HepG2 (cell line): ENCODE data around the gene TSC22D1. TPM values are rescaled to one million over a fixed set of nuclear protein-coding genes. Genes with fewer than 3 reads are reported as not detected.

Experiments used
- CBX2 ChIP-seq, 2 experiments: fragments of 200-600 bp in 1 of 2; sonication (generic); formaldehyde crosslinking in 1 of 2; IDR thresholded peaks; 2 replicates each; pipeline versions ENCODE4 v1.7.0 to v1.8.1; 2018 to 2022; ENCODE audit warnings: low read depth in 2 of 2, low read length in 1 of 2, mild to moderate bottlenecking in 1 of 2, missing genetic modification reagents in 1 of 2
- CENPBD1 ChIP-seq: sonication (generic); formaldehyde crosslinking; IDR thresholded peaks from 2 replicates; pipeline ENCODE4 v1.8.0; 2022; ENCODE audit warnings: missing genetic modification reagents, low read depth, mild to moderate bottlenecking, borderline replicate concordance
- HOXA7 ChIP-seq: sonication (generic); formaldehyde crosslinking; IDR thresholded peaks from 2 replicates; pipeline ENCODE4 v1.8.1; 2022; ENCODE audit warnings: mild to moderate bottlenecking, missing genetic modification reagents, moderate library complexity
- MBNL3 ChIP-seq: fragments of 250-450 bp; sonication (Bioruptor Pico); conservative IDR thresholded peaks from 2 replicates; pipeline ENCODE4 v1.8.0; 2022; ENCODE audit warnings: mild to moderate bottlenecking, inconsistent platforms
- NBN ChIP-seq: fragments of 450-650 bp; conservative IDR thresholded peaks from 2 replicates; pipeline ENCODE4 v1.6.1; 2017
- NFE2L2 ChIP-seq: fragments of 150-350 bp; IDR thresholded peaks from 2 replicates; pipeline ENCODE4 v1.6.1; 2014; ENCODE audit warnings: low read length
- NR3C1 ChIP-seq: sonication (generic); formaldehyde crosslinking; IDR thresholded peaks from 2 replicates; pipeline ENCODE4 v1.4.0; 2020; ENCODE audit warnings: missing genetic modification reagents
- SMYD3 ChIP-seq: sonication (generic); formaldehyde crosslinking; IDR thresholded peaks from 2 replicates; pipeline ENCODE4 v1.8.1; 2023; ENCODE audit warnings: mild to moderate bottlenecking, missing genetic modification reagents
- SNAI1 ChIP-seq: sonication (generic); formaldehyde crosslinking; IDR thresholded peaks from 2 replicates; pipeline ENCODE4 v1.5.0; 2020; ENCODE audit warnings: mild to moderate bottlenecking, missing genetic modification reagents, borderline replicate concordance
- TCF7L2 ChIP-seq: IDR thresholded peaks from 2 replicates; pipeline ENCODE4 v1.6.1; 2011; ENCODE audit warnings: mild to moderate bottlenecking, low read depth, low read length, moderate library complexity
- TFE3 ChIP-seq: IDR thresholded peaks from 2 replicates; pipeline ENCODE4 v1.6.1; 2016
- ZFP62 ChIP-seq: sonication (generic); formaldehyde crosslinking; IDR thresholded peaks from 2 replicates; pipeline ENCODE4 v1.4.0; 2020; ENCODE audit warnings: missing genetic modification reagents
- ZKSCAN5 ChIP-seq: sonication (generic); formaldehyde crosslinking; IDR thresholded peaks from 2 replicates; pipeline ENCODE4 v1.5.1; 2020; ENCODE audit warnings: mild to moderate bottlenecking, missing genetic modification reagents
- ZMAT3 ChIP-seq: sonication (generic); formaldehyde crosslinking; conservative IDR thresholded peaks from 2 replicates; pipeline ENCODE4 v1.7.0; 2021; ENCODE audit warnings: missing genetic modification reagents
- ZNF121 ChIP-seq: sonication (generic); formaldehyde crosslinking; IDR thresholded peaks from 2 replicates; pipeline ENCODE4 v1.5.0; 2020; ENCODE audit warnings: mild to moderate bottlenecking, missing genetic modification reagents
- ZNF20 ChIP-seq: sonication (generic); formaldehyde crosslinking; IDR thresholded peaks from 2 replicates; pipeline ENCODE4 v1.4.0; 2020; ENCODE audit warnings: mild to moderate bottlenecking, moderate library complexity, missing genetic modification reagents
- ZNF235 ChIP-seq: sonication (generic); formaldehyde crosslinking; IDR thresholded peaks from 2 replicates; pipeline ENCODE4 v1.8.1; 2023; ENCODE audit warnings: mild to moderate bottlenecking, missing genetic modification reagents, borderline replicate concordance
- ZNF354B ChIP-seq: sonication (generic); formaldehyde crosslinking; IDR thresholded peaks from 2 replicates; pipeline ENCODE4 v1.8.0; 2022; ENCODE audit warnings: mild to moderate bottlenecking, missing genetic modification reagents
- ZNF616 ChIP-seq: sonication (generic); formaldehyde crosslinking; IDR thresholded peaks from 2 replicates; pipeline ENCODE4 v1.5.0; 2020; ENCODE audit warnings: low read depth, mild to moderate bottlenecking, missing genetic modification reagents
- ZNF709 ChIP-seq: sonication (generic); formaldehyde crosslinking; IDR thresholded peaks from 2 replicates; pipeline ENCODE4 v1.5.0; 2020; ENCODE audit warnings: mild to moderate bottlenecking, missing genetic modification reagents
- ZNF782 ChIP-seq: sonication (generic); formaldehyde crosslinking; IDR thresholded peaks from 2 replicates; pipeline ENCODE4 v1.4.0; 2020; ENCODE audit warnings: missing genetic modification reagents, mild to moderate bottlenecking, borderline replicate concordance
- polyA plus RNA-seq, 8 experiments: library from polyadenylated mRNA; depleted of rRNA in 3 of 8; stranded (reverse) in 7 of 8; unstranded in 1 of 8; fragments of >200 nt; fragmentation: Illumina TruSeq in 4 of 8; extraction: Trizol in 4 of 8; gene quantifications; 2 replicates each; pipeline versions ENCODE4 v1.2.1 to v1.2.3, GENCODE V29; 2011 to 2016; ENCODE audit warnings: low read depth in 4 of 8, missing spikeins in 1 of 8, mixed read lengths in 1 of 8; ENCODE audit not compliant: insufficient read depth in 1 of 8
- total RNA-seq, 5 experiments: library from RNA; depleted of rRNA; stranded (reverse); fragments of >200 nt; fragmentation: Illumina TruSeq; extraction: Trizol; gene quantifications; 2 replicates each; pipeline ENCODE4 v1.2.3, GENCODE V29; 2016; ENCODE audit warnings: low read depth in 1 of 5
- TF ChIP-seq, protein P1 (sequence below): sonication (generic); formaldehyde crosslinking; IDR thresholded peaks from 2 replicates; pipeline ENCODE4 v1.5.0; 2020; ENCODE audit warnings: mild to moderate bottlenecking, low read depth, missing genetic modification reagents, borderline replicate concordance
- TF ChIP-seq, protein P2 (sequence below): sonication (generic); formaldehyde crosslinking; IDR thresholded peaks from 2 replicates; pipeline ENCODE4 v1.4.0; 2020; ENCODE audit warnings: missing genetic modification reagents, mild to moderate bottlenecking, borderline replicate concordance
- TF ChIP-seq, protein P3 (sequence below): sonication (generic); formaldehyde crosslinking; IDR thresholded peaks from 2 replicates; pipeline ENCODE4 v1.4.0; 2020; ENCODE audit warnings: mild to moderate bottlenecking, missing genetic modification reagents

The TSC22D1 gene
- total and polyA plus RNA-seq, 2 of the 13 experiments (the other 11 are each of a cell fraction or from before 2014, with no cell fraction given): 18.4 to 35.7 TPM

DNA sequence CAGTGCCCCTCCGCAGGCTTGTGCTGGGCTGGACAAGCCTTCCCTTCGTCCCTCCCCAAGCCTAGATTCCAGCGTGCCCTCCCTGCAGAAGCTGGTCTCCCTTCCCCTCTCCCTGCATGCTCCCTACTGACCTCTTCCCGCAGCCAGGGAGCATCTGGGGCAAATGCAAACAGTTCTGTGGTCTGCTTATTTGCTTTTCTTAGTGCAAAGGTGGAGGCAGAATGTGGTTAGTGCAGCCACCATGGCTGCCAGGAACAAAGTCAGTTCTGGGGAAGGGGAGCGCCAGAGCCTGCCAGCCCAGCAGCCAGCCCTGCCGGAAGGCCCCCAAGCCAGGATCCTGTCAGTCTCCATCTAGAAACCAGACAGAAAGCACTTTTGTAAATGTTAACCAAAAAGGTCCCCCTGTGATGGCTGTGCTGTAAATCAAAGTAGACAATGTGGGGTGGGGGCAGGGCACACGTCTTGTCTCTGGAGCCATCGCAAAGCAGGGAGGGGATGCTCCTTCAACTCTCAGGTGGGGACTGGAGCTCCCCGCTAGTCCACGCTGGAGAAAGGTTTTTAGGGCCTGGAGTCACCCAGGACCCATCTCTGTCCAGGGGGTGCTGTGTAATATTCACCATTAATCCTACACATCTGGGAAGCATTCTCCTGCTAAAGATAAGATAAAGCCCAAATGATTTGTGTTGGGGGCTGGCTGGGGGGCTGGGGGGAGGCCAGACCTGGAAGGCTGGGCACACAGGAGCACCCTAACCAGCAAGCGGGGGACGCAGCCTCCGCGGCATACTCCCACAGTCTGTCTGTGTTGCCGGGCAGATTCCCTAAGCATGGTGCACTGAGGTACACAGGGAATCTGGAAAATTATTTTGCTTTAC, 171.6 kb downstream of the TSC22D1 start (continued):
- TF ChIP-seq ZNF121: no peak
- no peak for TF ChIP-seq ZNF354B (CRISPR knock-in tag)
- TF ChIP-seq ZNF20 (CRISPR knock-in tag): no peak
- 0 out of 2 replicates have a peak, but pooled peaks have one; percentile 60 for TF ChIP-seq ZNF235 (CRISPR knock-in tag)
- no peak for TF ChIP-seq CBX2 (IDR thresholded peaks at IDR 0.05; ENCODE audit: low read depth, low read length)
- TF ChIP-seq CBX2 (CRISPR knock-in tag; IDR thresholded peaks at IDR 0.05; ENCODE audit: low read depth): no peak
- TF ChIP-seq, protein P1, sequence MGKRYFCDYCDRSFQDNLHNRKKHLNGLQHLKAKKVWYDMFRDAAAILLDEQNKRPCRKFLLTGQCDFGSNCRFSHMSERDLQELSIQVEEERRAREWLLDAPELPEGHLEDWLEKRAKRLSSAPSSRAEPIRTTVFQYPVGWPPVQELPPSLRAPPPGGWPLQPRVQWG (CRISPR knock-in tag): no peak
- TF ChIP-seq, protein P2, sequence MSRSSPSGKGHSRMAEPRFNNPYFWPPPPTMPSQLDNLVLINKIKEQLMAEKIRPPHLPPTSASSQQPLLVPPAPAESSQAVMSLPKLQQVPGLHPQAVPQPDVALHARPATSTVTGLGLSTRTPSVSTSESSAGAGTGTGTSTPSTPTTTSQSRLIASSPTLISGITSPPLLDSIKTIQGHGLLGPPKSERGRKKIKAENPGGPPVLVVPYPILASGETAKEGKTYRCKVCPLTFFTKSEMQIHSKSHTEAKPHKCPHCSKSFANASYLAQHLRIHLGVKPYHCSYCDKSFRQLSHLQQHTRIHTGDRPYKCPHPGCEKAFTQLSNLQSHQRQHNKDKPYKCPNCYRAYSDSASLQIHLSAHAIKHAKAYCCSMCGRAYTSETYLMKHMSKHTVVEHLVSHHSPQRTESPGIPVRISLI (CRISPR knock-in tag): peak; percentile 50; the same call in 1 of the 2 replicates
- TF ChIP-seq CENPBD1: no peak
- no peak for TF ChIP-seq MBNL3 (CRISPR knock-in tag)
- TF ChIP-seq ZFP62 (CRISPR knock-in tag): no peak
- TF ChIP-seq ZNF616 (CRISPR knock-in tag): no peak
- TF ChIP-seq ZNF709 (CRISPR knock-in tag): no peak
- TF ChIP-seq TCF7L2: no peak
- no peak; the same call in 1 of the 2 replicates for TF ChIP-seq NFE2L2
- peak; percentile 64 for TF ChIP-seq TFE3
- no peak for TF ChIP-seq ZKSCAN5
- no peak for TF ChIP-seq NR3C1 (CRISPR knock-in tag)
- no peak for TF ChIP-seq NBN
- no peak for TF ChIP-seq HOXA7 (CRISPR knock-in tag)
- no peak for TF ChIP-seq SNAI1 (CRISPR knock-in tag)
- TF ChIP-seq, protein P3, sequence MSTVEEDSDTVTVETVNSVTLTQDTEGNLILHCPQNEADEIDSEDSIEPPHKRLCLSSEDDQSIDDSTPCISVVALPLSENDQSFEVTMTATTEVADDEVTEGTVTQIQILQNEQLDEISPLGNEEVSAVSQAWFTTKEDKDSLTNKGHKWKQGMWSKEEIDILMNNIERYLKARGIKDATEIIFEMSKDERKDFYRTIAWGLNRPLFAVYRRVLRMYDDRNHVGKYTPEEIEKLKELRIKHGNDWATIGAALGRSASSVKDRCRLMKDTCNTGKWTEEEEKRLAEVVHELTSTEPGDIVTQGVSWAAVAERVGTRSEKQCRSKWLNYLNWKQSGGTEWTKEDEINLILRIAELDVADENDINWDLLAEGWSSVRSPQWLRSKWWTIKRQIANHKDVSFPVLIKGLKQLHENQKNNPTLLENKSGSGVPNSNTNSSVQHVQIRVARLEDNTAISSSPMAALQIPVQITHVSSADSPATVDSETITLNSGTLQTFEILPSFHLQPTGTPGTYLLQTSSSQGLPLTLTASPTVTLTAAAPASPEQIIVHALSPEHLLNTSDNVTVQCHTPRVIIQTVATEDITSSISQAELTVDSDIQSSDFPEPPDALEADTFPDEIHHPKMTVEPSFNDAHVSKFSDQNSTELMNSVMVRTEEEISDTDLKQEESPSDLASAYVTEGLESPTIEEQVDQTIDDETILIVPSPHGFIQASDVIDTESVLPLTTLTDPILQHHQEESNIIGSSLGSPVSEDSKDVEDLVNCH (CRISPR knock-in tag): no peak; the same call in 1 of the 2 replicates
- TF ChIP-seq ZMAT3 (CRISPR knock-in tag): peak; percentile 71; the same call in 1 of the 2 replicates
- TF ChIP-seq SMYD3 (CRISPR knock-in tag): 0 out of 2 replicates have a peak, but pooled peaks have one; percentile 31
- TF ChIP-seq ZNF782 (CRISPR knock-in tag): no peak
